GM21529 (cell line): ENCODE results near the gene AK9.
"Not testable (repeated sequence)": the region's sequence is repeated elsewhere in the genome, so short reads cannot be mapped to it uniquely, and the experiment has no call there.

Experiments used
- ATAC-seq: cut with Tn5 transposase; IDR thresholded peaks from one replicate; pipeline ENCODE4 v1.9.1; 2021; ENCODE audit not compliant: unreplicated experiment

AK9 gene

GRCh38 chr6:109482905-109483734, 207.9 kb downstream of the AK9 start, which contains the start of gene ZBTB24:
Gene ZBTB24, minus strand, starts transcription at chr6:109483219. Its CDS starts 1,193 bp downstream, at chr6:109482026.
- peak; percentile 87 for ATAC-seq

GRCh38 chr6:109480993-109481480, 210.0 kb downstream of the AK9 start:
- no peak for ATAC-seq

- ATAC-seq = no peak
These were observed 212.0 kb downstream of the AK9 start for GRCh38 chr6:109478841-109479624.

- no peak for ATAC-seq
These were observed 212.7 kb downstream of the AK9 start for GRCh38 chr6:109478222-109478805.

- no peak for ATAC-seq
These were observed 213.3 kb downstream of the AK9 start for GRCh38 chr6:109477725-109478124.

- ATAC-seq = no peak
These were observed 213.8 kb downstream of the AK9 start for GRCh38 chr6:109477184-109477583.

GRCh38 chr6:109475625-109476024, 215.4 kb downstream of the AK9 start:
- no peak for ATAC-seq

- no peak for ATAC-seq
These were observed 216.0 kb downstream of the AK9 start for GRCh38 chr6:109474995-109475394.

GRCh38 chr6:109473120-109473519, 217.9 kb downstream of the AK9 start:
- ATAC-seq = no peak

- ATAC-seq = peak; percentile 68
These were observed 218.6 kb downstream of the AK9 start for GRCh38 chr6:109472132-109472995.

GRCh38 chr6:109471105-109471810, 219.7 kb downstream of the AK9 start:
- no peak for ATAC-seq

- ATAC-seq = no peak
These were observed 221.3 kb downstream of the AK9 start for GRCh38 chr6:109469591-109470189.

GRCh38 chr6:109467696-109468095, 223.3 kb downstream of the AK9 start:
- no peak for ATAC-seq

- ATAC-seq = no peak
These were observed 224.6 kb downstream of the AK9 start for GRCh38 chr6:109466212-109466923.

GRCh38 chr6:109465772-109466171, 225.2 kb downstream of the AK9 start:
- no peak for ATAC-seq

GRCh38 chr6:109461733-109462526, 229.1 kb downstream of the AK9 start:
- no peak for ATAC-seq

GRCh38 chr6:109461205-109461604, 229.8 kb downstream of the AK9 start:
- ATAC-seq = not testable (repeated sequence)
